Measurements from ENCODE around the gene TUBB3. TPM values are rescaled to one million over a fixed set of nuclear protein-coding genes. Genes with fewer than 3 reads are reported as not detected.

Gene TUBB3
- total RNA-seq, 1 experiment from 2014 or later = 209 TPM

DNA sequence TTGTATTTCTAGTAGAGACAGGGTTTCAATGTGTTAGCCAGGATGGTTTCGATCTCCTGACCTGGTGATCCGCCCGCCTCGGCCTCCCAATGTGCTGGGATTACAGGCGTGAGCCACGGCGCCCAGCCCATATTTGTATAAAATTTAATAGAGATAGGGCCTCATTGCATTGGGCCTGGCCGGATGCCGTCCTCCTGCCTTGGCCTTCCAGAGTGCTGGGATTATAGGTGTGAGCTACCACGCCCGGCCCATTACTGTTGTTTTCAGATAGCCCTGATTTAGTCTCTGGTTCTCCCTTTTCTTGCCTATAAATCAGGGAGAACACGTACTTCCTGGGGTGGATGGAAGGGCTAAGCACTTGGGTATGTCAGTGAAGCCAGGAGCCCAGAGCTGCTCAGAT lies 28.9 kb downstream of the TUBB3 start (continued):
- no peak for TF ChIP-seq RORB (CRISPR knock-in tag; IDR thresholded peaks at IDR 0.05)

DNA sequence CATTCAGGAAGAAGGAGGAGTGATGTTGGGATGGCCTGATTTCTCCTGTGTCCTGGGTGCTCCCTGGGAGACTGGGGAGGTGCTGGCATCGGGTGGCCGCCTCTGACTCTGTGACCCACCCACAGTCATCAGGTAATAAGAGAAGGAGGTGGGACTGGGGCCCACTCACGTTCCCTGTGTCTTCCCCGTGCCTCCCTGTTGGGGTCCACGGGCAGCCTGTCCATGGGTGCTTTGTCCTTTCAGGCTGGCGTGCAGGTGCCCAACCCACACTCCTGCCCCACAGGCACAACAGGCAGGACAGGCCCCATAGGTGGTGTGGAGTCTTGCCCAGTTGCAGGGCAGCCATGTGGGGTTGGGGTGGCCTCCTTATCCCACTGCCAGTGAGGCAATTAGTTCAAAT lies 29.4 kb downstream of the TUBB3 start:
- H3K4me3 Mint-ChIP-seq = no peak overlapping the region
- peaks cover 6% of the 10 kb centered on the region for H3K36me3 Mint-ChIP-seq
- DNase-seq (ENCODE audit: low spot score) (no peak), ATAC-seq (no peak)
- H3K27me3 Mint-ChIP-seq (ENCODE audit: low read depth) = peaks cover 19% of the 10 kb centered on the region
- no peaks in the 10 kb centered on the region for H3K9me3 Mint-ChIP-seq
- no peak for TF ChIP-seq NR3C1 (CRISPR knock-in tag; conservative IDR thresholded peaks at IDR 0.05; ENCODE audit: low read depth)
- no peak for TF ChIP-seq ZNF121 (CRISPR knock-in tag; IDR thresholded peaks at IDR 0.05)
- no peak for TF ChIP-seq ESRRA (CRISPR knock-in tag; IDR thresholded peaks at IDR 0.05; ENCODE audit: borderline replicate concordance)
- no peak for TF ChIP-seq ZNF317 (CRISPR knock-in tag; IDR thresholded peaks at IDR 0.05; ENCODE audit: borderline replicate concordance, low read depth)
- TF ChIP-seq ZNF263 (CRISPR knock-in tag; IDR thresholded peaks at IDR 0.05; ENCODE audit: low read depth) = no peak
- no peak for TF ChIP-seq ZNF138 (CRISPR knock-in tag; conservative IDR thresholded peaks at IDR 0.05)
- TF ChIP-seq CREB1 (CRISPR knock-in tag; IDR thresholded peaks at IDR 0.05) = no peak
- TF ChIP-seq, protein P1, sequence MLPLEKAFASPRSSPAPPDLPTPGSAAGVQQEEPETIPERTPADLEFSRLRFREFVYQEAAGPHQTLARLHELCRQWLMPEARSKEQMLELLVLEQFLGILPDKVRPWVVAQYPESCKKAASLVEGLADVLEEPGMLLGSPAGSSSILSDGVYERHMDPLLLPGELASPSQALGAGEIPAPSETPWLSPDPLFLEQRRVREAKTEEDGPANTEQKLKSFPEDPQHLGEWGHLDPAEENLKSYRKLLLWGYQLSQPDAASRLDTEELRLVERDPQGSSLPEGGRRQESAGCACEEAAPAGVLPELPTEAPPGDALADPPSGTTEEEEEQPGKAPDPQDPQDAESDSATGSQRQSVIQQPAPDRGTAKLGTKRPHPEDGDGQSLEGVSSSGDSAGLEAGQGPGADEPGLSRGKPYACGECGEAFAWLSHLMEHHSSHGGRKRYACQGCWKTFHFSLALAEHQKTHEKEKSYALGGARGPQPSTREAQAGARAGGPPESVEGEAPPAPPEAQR (CRISPR knock-in tag; IDR thresholded peaks at IDR 0.05) = no peak
- no peak for TF ChIP-seq TP53 (CRISPR knock-in tag; IDR thresholded peaks at IDR 0.05)
- H3K27ac Mint-ChIP-seq = no peak overlapping the region
- CTCF ChIA-PET = no interaction called here
- H3K4me1 Mint-ChIP-seq = peaks cover 5% of the 10 kb centered on the region; the same call in 1 of the 2 replicates
- POLR2A ChIA-PET = no interaction called here

DNA sequence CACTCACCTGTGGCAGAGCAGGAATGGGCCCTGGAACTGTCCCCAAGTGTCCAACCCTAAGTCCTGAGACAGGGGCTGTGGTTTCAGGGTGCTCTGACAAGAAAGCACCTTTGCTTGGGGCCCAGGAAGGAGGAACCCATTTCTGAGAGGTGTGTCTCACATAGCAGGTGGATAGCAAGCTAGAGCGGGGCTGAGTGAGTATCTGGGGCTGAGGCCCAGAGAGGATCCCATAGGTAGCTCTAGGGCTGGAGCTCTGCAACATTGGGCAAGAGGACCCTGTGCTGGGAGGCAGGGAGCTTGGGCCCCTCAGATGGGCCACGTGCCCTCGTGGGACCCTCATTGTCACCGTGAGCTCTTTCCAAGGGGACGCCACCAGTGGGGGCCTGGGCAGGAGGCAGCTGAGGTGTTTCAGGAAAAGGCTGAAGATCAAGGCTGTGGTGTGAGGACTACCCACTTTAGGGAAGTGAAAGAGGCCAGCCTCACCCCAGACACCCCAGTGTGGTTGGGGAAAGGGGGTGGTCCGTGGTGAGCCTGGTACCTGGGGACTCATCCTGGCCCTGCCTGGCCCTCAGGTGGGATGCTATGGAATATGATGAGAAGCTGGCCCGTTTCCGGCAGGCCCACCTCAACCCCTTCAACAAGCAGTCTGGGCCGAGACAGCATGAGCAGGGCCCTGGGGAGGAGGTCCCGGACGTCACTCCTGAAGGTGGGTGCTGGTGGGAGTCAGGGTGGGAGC lies 30.7 kb downstream of the TUBB3 start:
- H3K4me3 Mint-ChIP-seq = no peak overlapping the region
- H3K27me3 Mint-ChIP-seq (ENCODE audit: low read depth) = peaks cover 9% of the 10 kb centered on the region
- peaks cover 5% of the 10 kb centered on the region for H3K4me1 Mint-ChIP-seq
- TF ChIP-seq, protein P2, sequence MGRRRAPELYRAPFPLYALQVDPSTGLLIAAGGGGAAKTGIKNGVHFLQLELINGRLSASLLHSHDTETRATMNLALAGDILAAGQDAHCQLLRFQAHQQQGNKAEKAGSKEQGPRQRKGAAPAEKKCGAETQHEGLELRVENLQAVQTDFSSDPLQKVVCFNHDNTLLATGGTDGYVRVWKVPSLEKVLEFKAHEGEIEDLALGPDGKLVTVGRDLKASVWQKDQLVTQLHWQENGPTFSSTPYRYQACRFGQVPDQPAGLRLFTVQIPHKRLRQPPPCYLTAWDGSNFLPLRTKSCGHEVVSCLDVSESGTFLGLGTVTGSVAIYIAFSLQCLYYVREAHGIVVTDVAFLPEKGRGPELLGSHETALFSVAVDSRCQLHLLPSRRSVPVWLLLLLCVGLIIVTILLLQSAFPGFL (CRISPR knock-in tag; IDR thresholded peaks at IDR 0.05; ENCODE audit: borderline replicate concordance) = no peak
- TF ChIP-seq SMAD4 (CRISPR knock-in tag; IDR thresholded peaks at IDR 0.05) = no peak
- TF ChIP-seq ELF4 (CRISPR knock-in tag; IDR thresholded peaks at IDR 0.05; ENCODE audit: low read depth) = no peak
- TF ChIP-seq ZNF263 (CRISPR knock-in tag; IDR thresholded peaks at IDR 0.05; ENCODE audit: low read depth) = no peak
- TF ChIP-seq, protein P3, sequence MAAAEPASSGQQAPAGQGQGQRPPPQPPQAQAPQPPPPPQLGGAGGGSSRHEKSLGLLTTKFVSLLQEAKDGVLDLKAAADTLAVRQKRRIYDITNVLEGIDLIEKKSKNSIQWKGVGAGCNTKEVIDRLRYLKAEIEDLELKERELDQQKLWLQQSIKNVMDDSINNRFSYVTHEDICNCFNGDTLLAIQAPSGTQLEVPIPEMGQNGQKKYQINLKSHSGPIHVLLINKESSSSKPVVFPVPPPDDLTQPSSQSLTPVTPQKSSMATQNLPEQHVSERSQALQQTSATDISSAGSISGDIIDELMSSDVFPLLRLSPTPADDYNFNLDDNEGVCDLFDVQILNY (CRISPR knock-in tag; IDR thresholded peaks at IDR 0.05) = no peak
- TF ChIP-seq ZNF232 (CRISPR knock-in tag; IDR thresholded peaks at IDR 0.05) = no peak
- TF ChIP-seq ZNF138 (CRISPR knock-in tag; conservative IDR thresholded peaks at IDR 0.05) = no peak
- TF ChIP-seq, protein P4, sequence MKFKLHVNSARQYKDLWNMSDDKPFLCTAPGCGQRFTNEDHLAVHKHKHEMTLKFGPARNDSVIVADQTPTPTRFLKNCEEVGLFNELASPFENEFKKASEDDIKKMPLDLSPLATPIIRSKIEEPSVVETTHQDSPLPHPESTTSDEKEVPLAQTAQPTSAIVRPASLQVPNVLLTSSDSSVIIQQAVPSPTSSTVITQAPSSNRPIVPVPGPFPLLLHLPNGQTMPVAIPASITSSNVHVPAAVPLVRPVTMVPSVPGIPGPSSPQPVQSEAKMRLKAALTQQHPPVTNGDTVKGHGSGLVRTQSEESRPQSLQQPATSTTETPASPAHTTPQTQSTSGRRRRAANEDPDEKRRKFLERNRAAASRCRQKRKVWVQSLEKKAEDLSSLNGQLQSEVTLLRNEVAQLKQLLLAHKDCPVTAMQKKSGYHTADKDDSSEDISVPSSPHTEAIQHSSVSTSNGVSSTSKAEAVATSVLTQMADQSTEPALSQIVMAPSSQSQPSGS (CRISPR knock-in tag; IDR thresholded peaks at IDR 0.05; ENCODE audit: borderline replicate concordance, low read depth) = no peak
- TF ChIP-seq ESRRA (CRISPR knock-in tag; IDR thresholded peaks at IDR 0.05; ENCODE audit: borderline replicate concordance) = no peak
- TF ChIP-seq, protein P5, sequence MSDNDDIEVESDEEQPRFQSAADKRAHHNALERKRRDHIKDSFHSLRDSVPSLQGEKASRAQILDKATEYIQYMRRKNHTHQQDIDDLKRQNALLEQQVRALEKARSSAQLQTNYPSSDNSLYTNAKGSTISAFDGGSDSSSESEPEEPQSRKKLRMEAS (CRISPR knock-in tag; IDR thresholded peaks at IDR 0.05) = no peak
- TF ChIP-seq CBFB (CRISPR knock-in tag; IDR thresholded peaks at IDR 0.05; ENCODE audit: low read depth) = no peak
- TF ChIP-seq, protein P6, sequence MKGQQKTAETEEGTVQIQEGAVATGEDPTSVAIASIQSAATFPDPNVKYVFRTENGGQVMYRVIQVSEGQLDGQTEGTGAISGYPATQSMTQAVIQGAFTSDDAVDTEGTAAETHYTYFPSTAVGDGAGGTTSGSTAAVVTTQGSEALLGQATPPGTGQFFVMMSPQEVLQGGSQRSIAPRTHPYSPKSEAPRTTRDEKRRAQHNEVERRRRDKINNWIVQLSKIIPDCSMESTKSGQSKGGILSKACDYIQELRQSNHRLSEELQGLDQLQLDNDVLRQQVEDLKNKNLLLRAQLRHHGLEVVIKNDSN (CRISPR knock-in tag; IDR thresholded peaks at IDR 0.05) = no peak
- no peak for TF ChIP-seq TEAD1 (CRISPR knock-in tag; IDR thresholded peaks at IDR 0.05)
- no peak for TF ChIP-seq CREB1 (CRISPR knock-in tag; IDR thresholded peaks at IDR 0.05)
- no peak for ATAC-seq
- ChIA-PET POLR2A (no interaction called here), CTCF (no interaction called here)
- H3K9me3 Mint-ChIP-seq = peaks cover 3% of the 10 kb centered on the region; the same call in 1 of the 2 replicates
- DNase-seq (ENCODE audit: low spot score) = no peak
- peaks cover 17% of the 10 kb centered on the region for H3K36me3 Mint-ChIP-seq
- no peak overlapping the region for H3K27ac Mint-ChIP-seq

Data from WTC11 (cell line).